Stimulated activated CD8-positive, alpha-beta memory T cell treated with anti-CD3 and anti-CD28 coated beads, Interleukin-4, amount 100 ng/mL, for 24 hours (primary cell): ENCODE results near the gene SCN10A.

Experiments
- DNase-seq: peaks from one replicate; pipeline ENCODE4 v3.0.0-alpha.2; 2020; ENCODE audit warnings: low read depth

SCN10A gene

GRCh38 chr3:38720465-38720864, 95.6 kb downstream of the SCN10A start:
- DNase-seq: no peak

- no peak for DNase-seq
Measured at GRCh38 chr3:38717355-38718240, 98.4 kb downstream of the SCN10A start.

GRCh38 chr3:38713121-38713520, 102.9 kb downstream of the SCN10A start:
- no peak for DNase-seq

GRCh38 chr3:38711321-38711720, 104.7 kb downstream of the SCN10A start:
- no peak for DNase-seq

GRCh38 chr3:38707730-38708129, 108.3 kb downstream of the SCN10A start:
- no peak for DNase-seq

- DNase-seq: no peak
Measured at GRCh38 chr3:38706961-38707360, 109.1 kb downstream of the SCN10A start.

GRCh38 chr3:38702231-38702630, 113.8 kb downstream of the SCN10A start:
- DNase-seq: no peak

- no peak for DNase-seq
Measured at GRCh38 chr3:38698760-38699159, 117.3 kb downstream of the SCN10A start.

- DNase-seq: no peak
Measured at GRCh38 chr3:38698061-38698460, 118.0 kb downstream of the SCN10A start.

- no peak for DNase-seq
Measured at GRCh38 chr3:38696034-38696433, 120.0 kb downstream of the SCN10A start.

GRCh38 chr3:38690185-38690584, 125.8 kb downstream of the SCN10A start:
- no peak for DNase-seq

GRCh38 chr3:38689774-38690173, 126.2 kb downstream of the SCN10A start:
- DNase-seq: no peak

- no peak for DNase-seq
Measured at GRCh38 chr3:38689346-38689745, 126.7 kb downstream of the SCN10A start.

GRCh38 chr3:38687321-38687720, 128.7 kb downstream of the SCN10A start:
- no peak for DNase-seq

GRCh38 chr3:38684546-38684945, 131.5 kb downstream of the SCN10A start:
- no peak for DNase-seq

- DNase-seq: no peak
Measured at GRCh38 chr3:38669668-38670067, 146.3 kb downstream of the SCN10A start.

GRCh38 chr3:38662544-38662943, 153.5 kb downstream of the SCN10A start:
- DNase-seq: no peak

GRCh38 chr3:38658841-38659240, 157.2 kb downstream of the SCN10A start:
- no peak for DNase-seq

- no peak for DNase-seq
Measured at GRCh38 chr3:38657369-38657768, 158.6 kb downstream of the SCN10A start.

- DNase-seq: no peak
Measured at GRCh38 chr3:38655708-38656300, 160.2 kb downstream of the SCN10A start.

- no peak for DNase-seq
Measured at GRCh38 chr3:38653685-38654537, 162.1 kb downstream of the SCN10A start.

- DNase-seq: no peak
Measured at GRCh38 chr3:38652934-38653333, 163.1 kb downstream of the SCN10A start.
